GM13977 (cell line): Measurements from ENCODE around the gene TAF11L3.
"Not testable (repeated sequence)": the region's sequence is repeated elsewhere in the genome, so short reads cannot be mapped to it uniquely, and the experiment has no call there.

ENCODE experiments used
- DNase-seq: peaks from one replicate; pipeline ENCODE4 v3.0.0; 2012; ENCODE audit warnings: low spot score
- CTCF ChIP-seq: IDR thresholded peaks from 2 replicates; pipeline ENCODE4 v1.5.1; 2012; ENCODE audit warnings: mild to moderate bottlenecking, control low read depth; ENCODE audit not compliant: insufficient read depth; ENCODE audit errors: extremely low read depth, missing control alignments
- in situ Hi-C: fragments of 300-500 bp; cut with MboI; formaldehyde crosslinking; loops from one replicate; pipeline ENCODE4 v1.12.0; 2022; ENCODE audit warnings: low sequenced_read_pairs, low pct_unique_long_range_greater_than_20kb, mixed read lengths, inconsistent platforms; ENCODE audit not compliant: unreplicated experiment

TAF11L3 gene

DNA sequence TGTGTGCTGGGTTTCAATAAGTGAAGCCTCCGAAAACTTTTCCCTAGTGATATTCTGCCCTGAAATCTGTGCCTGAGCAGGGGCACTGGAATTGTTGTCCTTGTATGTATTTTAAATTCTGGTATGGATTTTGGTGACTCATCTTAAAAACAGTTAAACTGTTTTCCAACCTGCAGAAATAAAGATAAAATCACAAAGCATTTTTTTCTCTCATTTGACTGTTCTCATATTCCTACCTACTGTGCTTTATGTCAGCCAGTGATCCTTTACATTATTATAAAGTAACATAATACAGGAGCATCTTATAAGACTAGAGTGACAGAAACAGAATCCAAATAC is 31.0 kb upstream of the TAF11L3 start:
- no peak for DNase-seq
- in situ Hi-C loops: no loop called here
- no peak for TF ChIP-seq CTCF

DNA sequence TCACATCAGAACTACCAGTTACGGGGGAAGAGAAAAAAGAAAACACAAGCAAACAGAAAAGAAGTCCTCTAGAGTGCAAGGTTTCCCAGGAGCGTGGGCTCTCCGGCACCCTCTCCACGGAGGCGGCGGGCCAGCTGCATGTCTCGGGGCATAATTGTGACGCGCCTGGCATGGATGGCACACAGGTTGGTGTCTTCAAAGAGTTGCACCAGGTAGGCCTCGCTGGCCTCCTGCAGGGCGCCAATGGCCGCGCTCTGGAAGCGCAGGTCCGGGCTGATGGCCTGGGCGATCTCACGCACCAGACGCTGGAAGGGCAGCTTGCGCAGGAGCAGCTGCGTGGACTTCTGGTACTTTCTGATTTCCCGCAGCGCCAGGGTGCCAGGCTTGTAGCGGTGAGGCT is 26.9 kb upstream of the TAF11L3 start:
- in situ Hi-C loops, DNase-seq: not testable (repeated sequence)

DNA sequence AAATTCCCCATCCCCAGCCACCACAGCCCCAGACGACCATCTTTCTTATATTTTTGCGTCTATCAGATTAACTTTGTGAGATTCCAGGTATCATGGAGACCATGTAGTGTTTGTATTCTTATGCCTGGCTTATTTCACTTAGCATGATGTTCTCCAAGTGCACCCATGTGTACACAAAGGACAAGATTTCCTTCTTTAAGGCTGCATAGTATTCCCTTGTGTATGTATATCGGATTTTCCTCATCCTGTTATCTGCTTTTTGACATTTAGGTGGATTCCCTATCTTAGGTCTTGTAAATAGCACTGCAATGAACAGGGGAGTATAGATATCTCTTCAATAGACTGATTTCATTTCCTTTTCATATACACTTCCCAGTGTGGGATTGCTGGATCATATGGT is 25.4 kb upstream of the TAF11L3 start:
- no peak for DNase-seq
- in situ Hi-C loops: no loop called here
- TF ChIP-seq CTCF: no peak

GRCh38 chr5:17497446-17497845 is 20.7 kb upstream of the TAF11L3 start:
- in situ Hi-C loops: no loop called here
- TF ChIP-seq CTCF: no peak
- no peak for DNase-seq

DNA sequence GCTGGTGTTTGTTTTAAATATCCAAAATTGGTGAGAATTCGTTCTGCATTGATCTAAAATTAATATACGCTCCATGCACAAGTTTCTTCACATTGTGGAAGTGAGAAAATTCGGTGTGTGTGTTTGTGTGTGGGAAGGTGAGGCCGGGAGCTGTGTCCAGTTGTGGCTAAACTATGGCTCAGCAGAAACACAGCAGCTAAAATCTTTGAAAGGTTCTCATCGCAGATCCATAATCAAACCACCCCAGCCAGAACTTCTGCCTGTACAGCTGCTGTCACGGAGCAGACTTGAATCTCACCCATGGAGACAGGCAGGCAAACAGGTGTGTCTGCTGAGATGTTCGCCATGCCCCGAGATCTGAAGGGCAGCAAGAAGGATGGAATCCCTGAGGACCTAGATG is 20.2 kb upstream of the TAF11L3 start, which contains the start of gene TAF11L2:
Gene TAF11L2, plus strand, starts transcription at position 301 of the 400 bp plus-strand sequence.
- DNase-seq, in situ Hi-C loops: not testable (repeated sequence)

DNA sequence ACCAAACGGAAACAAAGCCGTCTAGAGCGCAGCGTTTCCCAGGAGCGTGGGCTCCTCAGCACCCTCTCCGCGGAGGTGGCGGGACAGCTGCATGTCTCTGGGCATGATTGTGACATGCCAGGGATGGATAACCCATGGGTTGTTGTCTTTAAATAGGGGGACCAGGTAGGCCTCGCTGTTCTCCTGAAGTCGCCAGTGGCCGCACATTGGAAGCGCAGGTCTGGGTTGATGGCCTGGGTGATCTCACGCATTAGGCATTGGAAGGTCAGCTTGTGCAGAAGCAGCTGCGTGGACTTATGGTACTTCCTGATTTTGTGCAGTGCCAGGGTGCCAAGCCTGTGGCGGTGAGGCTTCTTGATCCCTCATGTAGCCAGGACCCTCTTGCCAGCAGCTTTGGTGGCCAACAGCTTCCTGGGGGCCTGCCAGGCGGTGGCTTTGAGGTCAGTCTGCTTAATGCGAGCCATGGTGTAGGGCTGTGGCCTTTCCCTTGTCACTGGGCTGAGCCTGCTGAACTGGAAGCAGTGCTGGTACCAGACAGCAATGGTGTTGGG is 6.3 kb upstream of the TAF11L3 start:
- in situ Hi-C loops: no loop called here
- no peak for TF ChIP-seq CTCF
- DNase-seq: no peak

DNA sequence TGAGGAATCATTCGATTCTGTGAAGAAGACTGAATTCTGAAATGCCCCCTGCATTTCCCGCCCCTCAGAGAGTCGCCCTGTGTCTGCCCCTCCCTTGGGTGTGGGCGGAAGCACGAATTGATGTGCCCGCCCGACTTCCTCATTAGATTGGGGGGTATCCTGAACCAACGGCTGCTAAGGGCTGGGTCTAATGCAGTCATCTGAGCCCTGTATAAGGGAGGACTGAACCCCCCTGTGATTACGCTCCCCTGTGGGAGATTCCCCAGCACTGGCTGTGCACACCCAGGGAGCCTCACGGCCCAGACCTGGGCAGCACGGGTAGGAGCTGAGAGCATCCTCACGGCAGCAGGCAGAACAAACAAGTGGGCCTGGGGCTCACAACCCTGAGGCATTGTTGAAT is 641 bp upstream of the TAF11L3 start:
- DNase-seq, in situ Hi-C loops: not testable (repeated sequence)

DNA sequence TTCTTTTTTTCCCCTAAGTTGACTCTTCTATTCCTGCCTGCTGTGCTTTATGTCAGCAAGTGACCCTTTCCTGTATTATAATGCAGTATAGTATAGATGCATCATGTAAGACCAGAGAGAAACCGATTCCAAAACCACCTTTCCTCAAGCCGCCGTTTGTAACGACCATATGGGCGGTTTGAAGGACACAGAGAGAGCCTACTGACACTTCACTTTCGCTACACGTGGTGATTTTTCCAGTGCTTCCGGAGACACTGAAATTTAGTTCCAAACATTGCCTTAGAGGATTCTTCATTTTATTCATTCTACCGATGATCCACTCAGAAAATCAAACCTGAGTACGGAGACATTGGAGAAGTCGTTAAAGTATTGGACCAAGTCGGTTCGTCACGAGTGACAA is 1.3 kb downstream of the TAF11L3 start:
- in situ Hi-C loops, DNase-seq: not testable (repeated sequence)

GRCh38 chr5:17521501-17521900 is 3.3 kb downstream of the TAF11L3 start, which contains the start of gene TAF11L4:
Gene TAF11L4 (plus strand): TSS chr5:17521801.
- in situ Hi-C loops: not testable (repeated sequence)

GRCh38 chr5:17524935-17525334 is 6.8 kb downstream of the TAF11L3 start, which contains the start of gene TAF11L5:
Gene TAF11L5 (plus strand): TSS chr5:17525235.
- in situ Hi-C loops, DNase-seq: not testable (repeated sequence)

More at GRCh38 chr5:17521501-17521900, 3.3 kb downstream of the TAF11L3 start, which contains the start of gene TAF11L4:
- DNase-seq: not testable (repeated sequence)

GRCh38 chr5:17526504-17526903 is 8.3 kb downstream of the TAF11L3 start:
- in situ Hi-C loops, DNase-seq: not testable (repeated sequence)

- DNase-seq, in situ Hi-C loops: not testable (repeated sequence)
Measured at GRCh38 chr5:17528369-17528768, 10.2 kb downstream of the TAF11L3 start, which contains the start of gene TAF11L6. Gene TAF11L6 (plus strand): TSS chr5:17528669.
